ENCODE measurements around the gene PRDX5. TPM values are rescaled to one million over a fixed set of nuclear protein-coding genes. Genes with fewer than 3 reads are reported as not detected.

The PRDX5 gene
- total and polyA plus RNA-seq, 2 donors (not counting 1 experiment from before 2014, with no cell fraction given), result 50.4 to 95.5 TPM

- Mint-ChIP-seq H3K27me3 (peaks cover 45% of the 10 kb centered on the region), H3K4me1 (peaks cover 9% of the 10 kb centered on the region), H3K4me3 (peak overlapping the region; percentile 61), H3K27ac (no peak overlapping the region), H3K9me3 (ENCODE audit: insufficient read depth) (no peaks in the 10 kb centered on the region)
- Histone ChIP-seq H2AFZ (ENCODE audit: insufficient read depth, low read depth, low read length, poor library complexity, severe bottlenecking) (no peak overlapping the region), H3K9ac (ENCODE audit: low read length) (peak overlapping the region; percentile 43), H3K4me2 (replicated peaks; ENCODE audit: low read depth, low read length, poor library complexity, severe bottlenecking) (peak overlapping the region; percentile 89), H3K4me1 (ENCODE audit: control insufficient read depth in 2 of 2, insufficient read depth in 2 of 2, low read length in 2 of 2) (peaks cover 8 to 30% of the 10 kb centered on the region in 2 donors), H4K20me1 (ENCODE audit: control insufficient read depth, insufficient read depth, low read length, poor library complexity, severe bottlenecking) (peaks cover 25% of the 10 kb centered on the region), H3K36me3 (replicated peaks in 1 of 2; ENCODE audit: control extremely low read depth in 1 of 2, control insufficient read depth in 1 of 2, extremely low read depth in 1 of 2, insufficient read depth in 2 of 2, low read length in 1 of 2) (no peaks in the 10 kb centered on the region), H3K79me2 (ENCODE audit: control insufficient read depth, insufficient read depth, low read length) (peaks cover 3% of the 10 kb centered on the region), H3K9me3 (ENCODE audit: control extremely low read depth in 1 of 3, control insufficient read depth in 2 of 3, insufficient read depth in 1 of 3, low read length in 2 of 3) (peaks cover 0 to 17% (median 0%) of the 10 kb centered on the region in 3 donors), H3K4me3 (ENCODE audit: control extremely low read depth in 1 of 5, extremely low read depth in 1 of 5, insufficient read depth in 1 of 5, low read depth in 2 of 5, low read length in 4 of 5) (peak overlapping the region in 3 of 5 experiments; percentile 32 to 54 (median 45)), H3K27me3 (replicated peaks in 1 of 4; ENCODE audit: control extremely low read depth in 1 of 4, control insufficient read depth in 3 of 4, insufficient read depth in 4 of 4, low read length in 3 of 4) (peaks cover 0 to 65% (median 49%) of the 10 kb centered on the region in 4 experiments), H3K27ac (ENCODE audit: low read length in 2 of 2) (no peak overlapping the region)
- DNase-seq (peak; percentile 34), ATAC-seq (ENCODE audit: low read depth) (no peak)
- intact Hi-C loops (cut with micrococcal nuclease), result no loop called here
- CTCF ChIA-PET, result interaction anchor here (1.5 to 6.8 kb wide), 2 partner anchors 10 to 49 kb away, joined by 3 to 47 read pairs; partner anchors contain the start of gene CATSPERZ
- TF ChIP-seq CTCF (IDR thresholded peaks at IDR 0.05) (no peak), EZH2 (IDR thresholded peaks at IDR 0.05; ENCODE audit: borderline replicate concordance, insufficient read depth, low read depth, low read length, poor library complexity, severe bottlenecking) (no peak)
- 40% methylated on average over 35 of the region's 42 CpGs for WGBS (ENCODE audit: insufficient coverage)
- POLR2A ChIA-PET, result interaction anchor here (0.7 to 1.6 kb wide), 2 partner anchors 23 to 428 kb away, joined by 3 to 4 read pairs; no protein-coding TSS in a partner anchor
These were observed 25.3 kb upstream of the PRDX5 start for GRCh38 chr11:64292460-64293254.

GRCh38 chr11:64294774-64295173, 23.1 kb upstream of the PRDX5 start:
- Histone ChIP-seq H3K4me3 (ENCODE audit: control extremely low read depth in 1 of 5, extremely low read depth in 1 of 5, insufficient read depth in 1 of 5, low read depth in 2 of 5, low read length in 4 of 5) (no peak overlapping the region), H4K20me1 (ENCODE audit: control insufficient read depth, insufficient read depth, low read length, poor library complexity, severe bottlenecking) (peaks cover 26% of the 10 kb centered on the region), H2AFZ (ENCODE audit: insufficient read depth, low read depth, low read length, poor library complexity, severe bottlenecking) (no peak overlapping the region), H3K27me3 (replicated peaks in 1 of 4; ENCODE audit: control extremely low read depth in 1 of 4, control insufficient read depth in 3 of 4, insufficient read depth in 4 of 4, low read length in 3 of 4) (peaks cover 0 to 86% (median 63%) of the 10 kb centered on the region in 4 experiments), H3K36me3 (replicated peaks in 1 of 2; ENCODE audit: control extremely low read depth in 1 of 2, control insufficient read depth in 1 of 2, extremely low read depth in 1 of 2, insufficient read depth in 2 of 2, low read length in 1 of 2) (no peaks in the 10 kb centered on the region), H3K9me3 (ENCODE audit: control extremely low read depth in 1 of 3, control insufficient read depth in 2 of 3, insufficient read depth in 1 of 3, low read length in 2 of 3) (peaks cover 0 to 23% (median 0%) of the 10 kb centered on the region in 3 donors), H3K79me2 (ENCODE audit: control insufficient read depth, insufficient read depth, low read length) (peaks cover 3% of the 10 kb centered on the region), H3K4me2 (replicated peaks; ENCODE audit: low read depth, low read length, poor library complexity, severe bottlenecking) (no peak overlapping the region), H3K4me1 (ENCODE audit: control insufficient read depth in 2 of 2, insufficient read depth in 2 of 2, low read length in 2 of 2) (peaks cover 18 to 46% of the 10 kb centered on the region in 2 donors), H3K27ac (ENCODE audit: low read length in 2 of 2) (no peak overlapping the region), H3K9ac (ENCODE audit: low read length) (no peak overlapping the region)
- CTCF ChIA-PET, result interaction anchor here (0.6 to 0.8 kb wide), 2 partner anchors 10 to 107 kb away, joined by 3 to 4 read pairs; no protein-coding TSS in a partner anchor
- no peak for TF ChIP-seq EZH2 (IDR thresholded peaks at IDR 0.05; ENCODE audit: borderline replicate concordance, insufficient read depth, low read depth, low read length, poor library complexity, severe bottlenecking)
- no peak for TF ChIP-seq CTCF (IDR thresholded peaks at IDR 0.05)
- no CpG with 5 or more reads among the region's 3 CpGs for WGBS (ENCODE audit: insufficient coverage)
- intact Hi-C loops (cut with micrococcal nuclease), result no loop called here
- H3K4me1 Mint-ChIP-seq, result peaks cover 14% of the 10 kb centered on the region
- peaks cover 56% of the 10 kb centered on the region for H3K27me3 Mint-ChIP-seq
- no peak for ATAC-seq (ENCODE audit: low read depth)
- no peak overlapping the region for H3K27ac Mint-ChIP-seq
- DNase-seq, result no peak
- POLR2A ChIA-PET, result interaction anchor here (0.7 kb wide), 1 partner anchor 1280 kb away, joined by 10 read pairs; no protein-coding TSS in a partner anchor
- H3K9me3 Mint-ChIP-seq (ENCODE audit: insufficient read depth), result no peaks in the 10 kb centered on the region
- no peak overlapping the region for H3K4me3 Mint-ChIP-seq

All from B cell (primary cell).